HEK293 (cell line): ENCODE results near the gene PSMD5.

Experiments used
- CTCF ChIA-PET: fragments of 350-600 bp; formaldehyde crosslinking; extraction: SDS; loops from one replicate; lab custom pipeline; 2021; ENCODE audit warnings: antibody characterized with exemption; lab: Yijun Ruan, JAX
- POLR2A ChIA-PET: fragments of 300-600 bp; formaldehyde crosslinking; extraction: SDS; loops from one replicate; lab custom pipeline; 2020; ENCODE audit warnings: antibody characterized with exemption, inconsistent platforms; lab: Yijun Ruan, JAX
- H3K27ac ChIP-seq: fragments of 200-500 bp; sonication (Bioruptor generic); 2 replicates; pipeline ENCODE4 v1.5.1; 2014; ENCODE audit warnings: low read depth, low read length, control low read depth, inconsistent platforms; ENCODE audit errors: extremely low read depth
- H3K36me3 ChIP-seq, 2 experiments: fragments of 200-500 bp in 1 of 2; sonication (Bioruptor generic) in 1 of 2; 1 replicate in 1 of 2; 2 replicates in 1 of 2; pipeline ENCODE4 v1.5.1; 2014 to 2017; ENCODE audit warnings: inconsistent platforms in 2 of 2, low read length in 2 of 2; ENCODE audit not compliant: control insufficient read depth in 2 of 2, insufficient read depth in 1 of 2
- H3K4me1 ChIP-seq: fragments of 200-500 bp; sonication (Bioruptor generic); 2 replicates; pipeline ENCODE4 v1.5.1; 2014; ENCODE audit warnings: mild to moderate bottlenecking, low read length, inconsistent platforms; ENCODE audit not compliant: control insufficient read depth, insufficient read depth
- H3K4me3 ChIP-seq: 2 replicates; pipeline ENCODE4 v1.5.1; 2011; ENCODE audit warnings: low read depth, mild to moderate bottlenecking, control low read depth, low read length, moderate library complexity
- H3K9me3 ChIP-seq: fragments of 200-500 bp; sonication (Bioruptor generic); 2 replicates; pipeline ENCODE4 v1.5.1; 2014; ENCODE audit warnings: low read depth, low read length, inconsistent platforms; ENCODE audit not compliant: control insufficient read depth, insufficient read depth
- BCL6B ChIP-seq: fragments of 450-650 bp; formaldehyde crosslinking; IDR thresholded peaks from 2 replicates; pipeline ENCODE4 v1.5.1; 2017; ENCODE audit warnings: missing biosample characterization, missing genetic modification characterization
- HOXD13 ChIP-seq: sonication (generic); formaldehyde crosslinking; IDR thresholded peaks from 2 replicates; pipeline ENCODE4 v1.8.0; 2022; ENCODE audit warnings: missing genetic modification reagents, borderline replicate concordance
- KLF1 ChIP-seq: fragments of 450-650 bp; formaldehyde crosslinking; IDR thresholded peaks from 2 replicates; pipeline ENCODE4 v1.5.1; 2016; ENCODE audit warnings: missing biosample characterization, missing genetic modification characterization
- SETDB1 ChIP-seq: IDR thresholded peaks from one replicate; pipeline ENCODE4 v1.6.1; 2017; ENCODE audit warnings: mild to moderate bottlenecking, low read length, moderate library complexity, mixed read lengths; ENCODE audit not compliant: insufficient read length
- TRIM28 ChIP-seq: IDR thresholded peaks from 2 replicates; pipeline ENCODE4 v1.6.1; 2011; ENCODE audit warnings: low read length, control low read depth, borderline replicate concordance
- WT1 ChIP-seq: fragments of 450-650 bp; formaldehyde crosslinking; IDR thresholded peaks from 2 replicates; pipeline ENCODE4 v1.5.1; 2016; ENCODE audit warnings: missing biosample characterization, missing genetic modification characterization
- ZEB2 ChIP-seq: fragments of 450-650 bp; formaldehyde crosslinking; IDR thresholded peaks from 2 replicates; pipeline ENCODE4 v1.5.1; 2016; ENCODE audit warnings: missing biosample characterization, missing genetic modification characterization
- ZNF132 ChIP-seq: fragments of 450-650 bp; formaldehyde crosslinking; IDR thresholded peaks from 2 replicates; pipeline ENCODE4 v1.5.1; 2017; ENCODE audit warnings: missing biosample characterization, missing genetic modification characterization, borderline replicate concordance
- ZNF155 ChIP-seq: fragments of 450-650 bp; formaldehyde crosslinking; IDR thresholded peaks from 2 replicates; pipeline ENCODE4 v1.5.1; 2016; ENCODE audit warnings: missing biosample characterization, missing genetic modification characterization
- ZNF169 ChIP-seq: fragments of 450-650 bp; formaldehyde crosslinking; IDR thresholded peaks from 2 replicates; pipeline ENCODE4 v1.5.1; 2016; ENCODE audit warnings: missing biosample characterization, missing genetic modification characterization
- ZNF202 ChIP-seq: fragments of 450-650 bp; formaldehyde crosslinking; IDR thresholded peaks from 2 replicates; pipeline ENCODE4 v1.5.1; 2016; ENCODE audit warnings: missing biosample characterization, missing genetic modification characterization, borderline replicate concordance
- ZNF266 ChIP-seq: fragments of 450-650 bp; formaldehyde crosslinking; IDR thresholded peaks from 2 replicates; pipeline ENCODE4 v1.5.1; 2016; ENCODE audit warnings: missing biosample characterization, missing genetic modification characterization, low read depth
- ZNF274 ChIP-seq, 2 experiments: fragments of 200-500 bp in 1 of 2; fragments of 450-650 bp in 1 of 2; sonication (Bioruptor generic) in 1 of 2; formaldehyde crosslinking in 1 of 2; IDR thresholded peaks; 2 replicates each; pipeline versions ENCODE4 v1.5.1 to v1.6.1; 2014 to 2016; ENCODE audit warnings: borderline replicate concordance in 1 of 2, inconsistent platforms in 1 of 2, low read length in 1 of 2, missing biosample characterization in 1 of 2, missing genetic modification characterization in 1 of 2
- ZNF280D ChIP-seq: fragments of 450-650 bp; formaldehyde crosslinking; IDR thresholded peaks from 2 replicates; pipeline ENCODE4 v1.5.1; 2016; ENCODE audit warnings: missing biosample characterization, missing genetic modification characterization
- ZNF311 ChIP-seq: fragments of 450-650 bp; formaldehyde crosslinking; IDR thresholded peaks from 2 replicates; pipeline ENCODE4 v1.5.1; 2017; ENCODE audit warnings: missing biosample characterization, missing genetic modification characterization, borderline replicate concordance
- ZNF354C ChIP-seq: fragments of 450-650 bp; formaldehyde crosslinking; IDR thresholded peaks from 2 replicates; pipeline ENCODE4 v1.5.1; 2016; ENCODE audit warnings: missing biosample characterization, missing genetic modification characterization, low read depth, borderline replicate concordance
- ZNF404 ChIP-seq: fragments of 450-650 bp; formaldehyde crosslinking; IDR thresholded peaks from 2 replicates; pipeline ENCODE4 v1.5.1; 2017; ENCODE audit warnings: missing biosample characterization, missing genetic modification characterization
- ZNF433 ChIP-seq: fragments of 450-650 bp; formaldehyde crosslinking; IDR thresholded peaks from 2 replicates; pipeline ENCODE4 v1.5.1; 2016; ENCODE audit warnings: missing biosample characterization, missing genetic modification characterization, low read depth
- ZNF48 ChIP-seq: fragments of 450-650 bp; formaldehyde crosslinking; IDR thresholded peaks from 2 replicates; pipeline ENCODE4 v1.5.1; 2016; ENCODE audit warnings: missing biosample characterization, missing genetic modification characterization
- ZNF555 ChIP-seq: fragments of 450-650 bp; formaldehyde crosslinking; conservative IDR thresholded peaks from 2 replicates; pipeline ENCODE4 v1.5.1; 2017; ENCODE audit warnings: missing biosample characterization, mild to moderate bottlenecking, missing genetic modification characterization, inconsistent platforms
- ZNF670 ChIP-seq: fragments of 450-650 bp; formaldehyde crosslinking; IDR thresholded peaks from 2 replicates; pipeline ENCODE4 v1.5.1; 2016; ENCODE audit warnings: missing biosample characterization, missing genetic modification characterization, low read depth
- ZNF76 ChIP-seq: fragments of 450-650 bp; formaldehyde crosslinking; IDR thresholded peaks from 2 replicates; pipeline ENCODE4; 2016; ENCODE audit warnings: low read depth, missing biosample characterization, missing genetic modification characterization, borderline replicate concordance
- ZNF791 ChIP-seq: fragments of 450-650 bp; formaldehyde crosslinking; IDR thresholded peaks from 2 replicates; pipeline ENCODE4 v1.5.1; 2016; ENCODE audit warnings: missing biosample characterization, missing genetic modification characterization
- ZNF837 ChIP-seq: fragments of 450-650 bp; formaldehyde crosslinking; IDR thresholded peaks from 2 replicates; pipeline ENCODE4 v1.5.1; 2016; ENCODE audit warnings: missing biosample characterization, missing genetic modification characterization

The PSMD5 gene

GRCh38 chr9:120808931-120809330, 33.8 kb downstream of the PSMD5 start:
- H3K9me3 ChIP-seq, result no peaks in the 10 kb centered on the region
- TF ChIP-seq ZNF404 (tag by site-specific recombination) (no peak), ZNF132 (tag by site-specific recombination) (no peak), ZNF837 (tag by site-specific recombination) (no peak), ZNF76 (tag by site-specific recombination) (no peak), ZNF155 (tag by site-specific recombination) (no peak), BCL6B (tag by site-specific recombination) (no peak), ZNF311 (tag by site-specific recombination) (no peak), ZNF354C (tag by site-specific recombination) (no peak), ZNF266 (no peak), ZNF48 (no peak), HOXD13 (CRISPR knock-in tag) (no peak), ZNF202 (tag by site-specific recombination) (no peak), ZNF274 (IDR thresholded peaks at IDR 0.05; ENCODE audit: low read length) (no peak), ZNF274 (tag by site-specific recombination; IDR thresholded peaks at IDR 0.05; ENCODE audit: borderline replicate concordance) (no peak), WT1 (no peak), KLF1 (tag by site-specific recombination) (no peak), ZNF670 (tag by site-specific recombination) (no peak), TRIM28 (no peak), ZNF169 (tag by site-specific recombination) (no peak), ZNF555 (tag by site-specific recombination) (no peak), ZEB2 (tag by site-specific recombination) (no peak)
- CTCF ChIA-PET, result no interaction called here
- no peak overlapping the region for H3K27ac ChIP-seq
- H3K4me1 ChIP-seq, result no peaks in the 10 kb centered on the region
- H3K4me3 ChIP-seq, result no peak overlapping the region
- POLR2A ChIA-PET, result no interaction called here
- H3K36me3 ChIP-seq, result no peaks in the 10 kb centered on the region

GRCh38 chr9:120807607-120808379, 34.9 kb downstream of the PSMD5 start:
- no peaks in the 10 kb centered on the region for H3K4me1 ChIP-seq
- H3K4me3 ChIP-seq, result no peak overlapping the region
- ChIA-PET POLR2A (no interaction called here), CTCF (no interaction called here)
- TF ChIP-seq ZNF791 (tag by site-specific recombination) (peak; percentile 99), SETDB1 (peak; percentile 97), ZNF433 (tag by site-specific recombination) (no peak), ZNF280D (peak; percentile 46; the same call in 1 of the 2 replicates)
- no peaks in the 10 kb centered on the region for H3K9me3 ChIP-seq
- no peak overlapping the region for H3K27ac ChIP-seq
- H3K36me3 ChIP-seq, result no peaks in the 10 kb centered on the region
